ENCODE measurements around the gene METRN.

GRCh38 chr16:728890-729744 lies 14.2 kb downstream of the METRN start:
- no peak for TF ChIP-seq POLR2A (IDR thresholded peaks at IDR 0.05; ENCODE audit: low read depth)
- no peak for TF ChIP-seq CTCF (IDR thresholded peaks at IDR 0.05)
- TF ChIP-seq EP300 (IDR thresholded peaks at IDR 0.05), result no peak

Data from esophagus muscularis mucosa (tissue), 4 donors.